Skeletal muscle tissue (tissue), 4 donors: ENCODE results near the gene MORN1. TPM values are rescaled to one million over a fixed set of nuclear protein-coding genes. Genes with fewer than 3 reads are reported as not detected.

ENCODE experiments used
- H3K27ac ChIP-seq: one replicate; pipeline ENCODE4 v1.7.0; 2013; ENCODE audit warnings: mild to moderate bottlenecking, low read depth, low read length, inconsistent platforms
- H3K27me3 ChIP-seq, 3 donors: one replicate each; pipeline ENCODE4 v1.7.0; 2013; ENCODE audit warnings: low read length in 3 of 3; ENCODE audit not compliant: control insufficient read depth in 3 of 3, insufficient read depth in 3 of 3
- H3K36me3 ChIP-seq, 3 donors: one replicate each; pipeline ENCODE4 v1.7.0; 2013; ENCODE audit warnings: low read length in 3 of 3; ENCODE audit not compliant: control insufficient read depth in 3 of 3, insufficient read depth in 3 of 3
- H3K4me1 ChIP-seq, 3 donors: one replicate each; pipeline ENCODE4 v1.7.0; 2013; ENCODE audit warnings: low read length in 3 of 3, mild to moderate bottlenecking in 3 of 3; ENCODE audit not compliant: control insufficient read depth in 3 of 3, insufficient read depth in 3 of 3
- H3K4me3 ChIP-seq, 3 donors: one replicate each; pipeline ENCODE4 v1.7.0; 2013; ENCODE audit warnings: low read length in 3 of 3
- H3K9ac ChIP-seq, 3 donors: one replicate each; pipeline ENCODE4 v1.7.0; 2013; ENCODE audit warnings: low read length in 3 of 3, mild to moderate bottlenecking in 3 of 3, moderate library complexity in 2 of 3, low read depth in 1 of 3
- H3K9me3 ChIP-seq, 3 donors: one replicate each; pipeline ENCODE4 v1.7.0; 2013; ENCODE audit warnings: low read length in 3 of 3; ENCODE audit not compliant: control insufficient read depth in 3 of 3
- total RNA-seq: library from RNA; depleted of rRNA; stranded (reverse); fragments of >200 nt; gene quantifications from one replicate; pipeline ENCODE4 v1.2.3, GENCODE V29; 2014
- donor health status: Osteomylitis.

Gene MORN1
- total RNA-seq, 1 donor from 2014 or later, result 4.2 TPM

GRCh38 chr1:2322581-2323211 lies 68.7 kb downstream of the MORN1 start:
- Histone ChIP-seq H3K9me3 (no peaks in the 10 kb centered on the region), H3K27ac (peak overlapping the region; percentile 76), H3K36me3 (no peaks in the 10 kb centered on the region), H3K4me3 (no peak overlapping the region), H3K27me3 (peaks cover 4 to 36% (median 23%) of the 10 kb centered on the region in 3 donors), H3K4me1 (peaks cover 36 to 45% (median 36%) of the 10 kb centered on the region in 3 donors), H3K9ac (peak overlapping the region; percentile 10 to 70 (median 38))

GRCh38 chr1:2322065-2322571 lies 69.2 kb downstream of the MORN1 start:
- Histone ChIP-seq H3K27ac (peak overlapping the region; percentile 76), H3K9me3 (no peaks in the 10 kb centered on the region), H3K27me3 (peaks cover 4 to 37% (median 27%) of the 10 kb centered on the region in 3 donors), H3K36me3 (no peaks in the 10 kb centered on the region), H3K4me3 (peak overlapping the region in 1 of 3 donors; percentile 41), H3K9ac (peak overlapping the region in 2 of 3 donors; percentile 50 to 70), H3K4me1 (peaks cover 37 to 49% (median 40%) of the 10 kb centered on the region in 3 donors)

DNA sequence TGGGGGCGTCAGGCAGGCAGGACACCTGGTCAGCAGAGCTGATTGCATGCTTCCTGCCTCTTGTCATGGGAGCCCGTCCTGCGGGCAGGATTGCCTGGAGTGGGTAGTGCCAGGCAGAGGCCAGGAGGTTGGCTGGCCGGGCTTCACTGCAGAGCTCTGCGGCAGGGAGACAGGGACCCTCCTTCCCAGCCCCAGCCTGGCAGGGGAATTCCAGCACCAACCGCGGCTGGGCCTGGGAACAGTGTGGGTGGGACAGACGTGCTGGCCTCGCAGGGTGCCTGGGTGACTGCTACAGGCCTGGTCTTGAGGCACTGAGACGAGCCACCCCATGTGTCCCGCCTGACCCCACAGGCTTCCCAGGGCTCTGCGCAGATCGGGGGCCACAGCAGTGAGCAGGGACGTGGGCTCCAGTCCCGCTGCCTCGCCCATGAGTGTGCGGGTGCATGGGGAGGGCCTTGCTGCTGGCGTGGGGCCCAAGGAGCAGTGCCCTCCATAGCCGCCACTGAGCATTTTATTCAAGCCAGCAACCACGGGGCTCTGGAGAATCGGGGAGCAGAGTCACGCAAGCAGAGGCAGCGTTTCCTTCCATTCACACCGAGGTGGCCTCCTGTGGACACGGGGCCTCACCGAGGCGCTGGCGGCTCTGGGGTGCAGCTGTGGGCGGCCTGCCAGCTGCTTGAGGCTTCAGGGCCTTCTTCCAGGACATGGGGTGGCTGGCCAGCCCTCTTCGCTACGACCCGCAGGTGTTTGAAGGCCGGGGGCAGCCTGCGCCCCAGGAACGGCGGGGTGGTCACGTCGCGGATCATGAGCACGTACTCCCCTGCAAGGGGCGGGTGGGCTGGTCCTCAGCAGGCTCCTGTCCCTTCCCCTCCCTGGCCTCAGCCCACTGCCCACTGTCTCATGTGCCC lies 70.3 kb downstream of the MORN1 start:
- Histone ChIP-seq H3K27ac (peak overlapping the region; percentile 76), H3K36me3 (no peaks in the 10 kb centered on the region), H3K27me3 (peaks cover 4 to 34% (median 27%) of the 10 kb centered on the region in 3 donors), H3K4me3 (peak overlapping the region in 1 of 3 donors; percentile 22), H3K9me3 (no peaks in the 10 kb centered on the region), H3K4me1 (peaks cover 40 to 56% (median 46%) of the 10 kb centered on the region in 3 donors), H3K9ac (peak overlapping the region in 2 of 3 donors; percentile 50 to 70)

DNA sequence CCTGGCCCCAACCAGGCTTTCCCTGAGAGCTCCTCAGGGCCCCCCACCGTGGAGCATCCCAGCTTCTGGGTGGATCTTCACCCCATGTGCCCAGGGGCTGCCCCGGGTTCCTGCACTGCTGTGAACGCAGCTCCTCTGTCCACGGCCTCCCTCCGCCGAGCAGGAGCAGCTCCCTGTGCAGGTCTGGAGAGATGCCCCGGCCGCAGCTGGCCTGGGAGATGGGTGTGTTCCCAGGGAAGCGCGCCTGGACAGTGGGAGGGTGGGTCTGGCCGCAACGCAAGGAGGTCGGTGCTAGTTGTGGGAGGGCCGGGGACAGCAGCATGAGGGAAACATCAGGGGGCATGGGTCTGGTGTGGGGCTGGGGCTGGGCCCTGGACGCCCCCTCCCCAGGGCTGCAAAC lies 71.3 kb downstream of the MORN1 start:
- H3K9ac ChIP-seq, result no peak overlapping the region
- no peak overlapping the region for H3K4me3 ChIP-seq
- no peaks in the 10 kb centered on the region for H3K9me3 ChIP-seq
- no peak overlapping the region for H3K27ac ChIP-seq
- peaks cover 49 to 59% (median 49%) of the 10 kb centered on the region in 3 donors for H3K4me1 ChIP-seq
- H3K36me3 ChIP-seq, result no peaks in the 10 kb centered on the region
- peaks cover 6 to 32% (median 27%) of the 10 kb centered on the region in 3 donors for H3K27me3 ChIP-seq

DNA sequence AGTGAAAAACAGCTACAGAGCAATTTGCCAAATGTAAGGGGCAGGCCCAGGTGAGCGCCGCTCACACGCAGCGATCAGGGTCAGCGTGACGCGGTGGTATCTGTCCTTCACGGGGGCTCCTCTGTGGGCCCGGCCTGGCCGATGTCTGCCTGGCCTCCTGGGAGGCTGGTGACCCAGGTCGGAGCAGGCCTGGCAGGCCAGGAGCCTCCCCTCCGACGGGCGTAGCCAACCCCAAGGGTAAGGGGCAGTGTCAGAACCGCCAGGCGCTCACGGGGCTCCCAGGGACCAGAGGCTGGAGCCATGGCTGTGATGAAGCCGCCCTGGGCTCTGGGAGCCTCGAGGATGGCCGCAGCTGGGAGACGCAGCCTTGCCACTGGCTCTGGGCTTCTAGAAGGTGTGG lies 72.1 kb downstream of the MORN1 start:
- no peaks in the 10 kb centered on the region for H3K9me3 ChIP-seq
- peaks cover 49 to 59% (median 49%) of the 10 kb centered on the region in 3 donors for H3K4me1 ChIP-seq
- peak overlapping the region in 1 of 3 donors; percentile 25 for H3K9ac ChIP-seq
- H3K27me3 ChIP-seq, result peaks cover 6 to 32% (median 27%) of the 10 kb centered on the region in 3 donors
- H3K4me3 ChIP-seq, result no peak overlapping the region
- no peaks in the 10 kb centered on the region for H3K36me3 ChIP-seq
- peak overlapping the region; percentile 76 for H3K27ac ChIP-seq

GRCh38 chr1:2318314-2319278 lies 72.8 kb downstream of the MORN1 start:
- Histone ChIP-seq H3K9ac (peak overlapping the region in 2 of 3 donors; percentile 6 to 50), H3K27ac (peak overlapping the region; percentile 76), H3K36me3 (no peaks in the 10 kb centered on the region), H3K27me3 (peaks cover 6 to 32% (median 27%) of the 10 kb centered on the region in 3 donors), H3K4me3 (no peak overlapping the region), H3K4me1 (peaks cover 52 to 65% (median 56%) of the 10 kb centered on the region in 3 donors), H3K9me3 (no peaks in the 10 kb centered on the region)

DNA sequence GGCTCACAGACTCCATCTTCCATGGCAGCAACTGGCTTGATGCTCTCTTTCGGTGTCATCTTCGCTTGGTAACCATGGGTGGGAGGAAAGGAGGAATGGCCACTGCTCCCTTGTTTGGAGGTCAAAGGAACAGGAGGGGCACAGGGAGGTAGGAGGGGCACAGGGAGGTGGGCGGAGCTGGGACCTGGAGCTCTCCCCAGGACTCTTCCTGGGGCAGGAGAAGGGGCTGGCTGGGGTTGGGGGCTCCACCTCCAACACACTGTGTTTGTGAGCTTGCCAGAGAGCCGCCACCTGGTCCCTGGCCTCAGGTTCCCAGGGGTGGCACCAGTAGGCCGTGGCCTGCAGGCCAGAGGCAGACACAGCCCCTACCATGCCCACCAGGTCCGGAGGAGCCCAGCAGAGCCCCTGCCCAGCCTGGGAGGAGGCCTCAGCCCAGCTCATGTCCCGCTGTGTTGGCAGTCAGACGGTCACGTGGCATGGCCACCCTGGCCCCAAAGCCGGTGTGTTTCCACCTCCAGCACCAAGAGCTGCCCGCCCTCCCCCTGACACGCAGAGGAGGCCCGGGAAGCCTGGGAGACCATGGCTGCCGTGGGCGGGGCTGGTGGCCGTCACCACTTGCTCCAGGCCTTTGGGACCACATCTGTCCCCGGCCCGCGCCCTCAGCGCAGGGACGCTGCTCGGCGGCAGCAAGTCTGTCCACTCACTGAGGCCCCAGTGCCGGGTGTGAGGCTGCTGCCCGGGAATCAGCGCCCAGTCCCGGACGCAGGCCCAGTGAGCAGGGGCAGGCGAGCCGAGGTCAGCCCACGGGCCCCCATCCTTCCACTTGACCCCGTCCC lies 73.9 kb downstream of the MORN1 start:
- Histone ChIP-seq H3K27ac (peak overlapping the region; percentile 76), H3K9ac (peak overlapping the region in 1 of 3 donors; percentile 40), H3K4me1 (peaks cover 58 to 71% (median 61%) of the 10 kb centered on the region in 3 donors)

GRCh38 chr1:2316451-2316961 lies 74.8 kb downstream of the MORN1 start:
- Histone ChIP-seq H3K4me3 (no peak overlapping the region), H3K27ac (peak overlapping the region; percentile 36), H3K9me3 (no peaks in the 10 kb centered on the region), H3K9ac (peak overlapping the region in 1 of 3 donors; percentile 50), H3K27me3 (peaks cover 5 to 30% (median 27%) of the 10 kb centered on the region in 3 donors), H3K36me3 (no peaks in the 10 kb centered on the region), H3K4me1 (peaks cover 56 to 69% (median 61%) of the 10 kb centered on the region in 3 donors)

More for the DNA sequence above, 73.9 kb downstream of the MORN1 start:
- no peaks in the 10 kb centered on the region for H3K36me3 ChIP-seq
- peaks cover 6 to 32% (median 27%) of the 10 kb centered on the region in 3 donors for H3K27me3 ChIP-seq
- H3K9me3 ChIP-seq, result no peaks in the 10 kb centered on the region
- no peak overlapping the region for H3K4me3 ChIP-seq
